SK-N-SH (cell line): Measurements from ENCODE around the gene MAPT. TPM values are rescaled to one million over a fixed set of nuclear protein-coding genes. Genes with fewer than 3 reads are reported as not detected.

Experiments
- CTCF ChIA-PET: fragments of 300-600, 350-600 bp; formaldehyde crosslinking; extraction: SDS; loops from one replicate; lab custom pipeline; 2021; lab: Yijun Ruan, JAX
- POLR2A ChIA-PET: fragments of 350-600 bp; sonication (Branson Sonifier 250); formaldehyde crosslinking; extraction: SDS; loops from one replicate; lab custom pipeline; 2020; ENCODE audit warnings: antibody characterized with exemption, inconsistent platforms; lab: Yijun Ruan, JAX
- DNase-seq: peaks from one replicate; pipeline ENCODE4 v3.0.0; 2012
- H2AFZ ChIP-seq: fragments of 200-600 bp; sonication (generic); 2 replicates; pipeline ENCODE4 v1.8.1; 2016; ENCODE audit warnings: antibody characterized with exemption, mild to moderate bottlenecking, low read depth
- H3F3A ChIP-seq: fragments of 200-600 bp; sonication (generic); replicated peaks from 2 replicates; pipeline ENCODE3; 2016; ENCODE audit warnings: antibody characterized with exemption, mild to moderate bottlenecking; ENCODE audit not compliant: insufficient read depth
- H3K27ac ChIP-seq, 2 experiments: fragments of 200-500 bp in 1 of 2; fragments of 200-600 bp in 1 of 2; sonication (Bioruptor generic) in 1 of 2; sonication (generic), shearing (Covaris generic) in 1 of 2; 2 replicates each; pipeline versions ENCODE4 v1.5.1 to v1.6.1; 2014 to 2016; ENCODE audit warnings: low read depth in 2 of 2, inconsistent platforms in 1 of 2, low read length in 1 of 2, mild to moderate bottlenecking in 1 of 2, mixed read lengths in 1 of 2
- H3K27me3 ChIP-seq: fragments of 200-600 bp; sonication (generic), shearing (Covaris generic); 2 replicates; pipeline ENCODE4 v1.6.1; 2016; ENCODE audit warnings: mixed run types; ENCODE audit not compliant: insufficient read depth
- H3K36me3 ChIP-seq, 2 experiments: fragments of 200-500 bp in 1 of 2; fragments of 200-600 bp in 1 of 2; sonication (Bioruptor generic) in 1 of 2; sonication (generic) in 1 of 2; replicated peaks in 1 of 2; 2 replicates each; pipeline versions ENCODE3 to v1.5.1; 2014 to 2016; ENCODE audit warnings: low read length in 1 of 2, mild to moderate bottlenecking in 1 of 2; ENCODE audit not compliant: insufficient read depth in 2 of 2, control insufficient read depth in 1 of 2
- H3K4me1 ChIP-seq, 2 experiments: fragments of 200-500 bp in 1 of 2; fragments of 200-600 bp in 1 of 2; sonication (Bioruptor generic) in 1 of 2; sonication (generic), shearing (Covaris generic) in 1 of 2; 2 replicates each; pipeline versions ENCODE4 v1.5.1 to v1.6.1; 2014 to 2016; ENCODE audit warnings: low read depth in 1 of 2, low read length in 1 of 2, mixed run types in 1 of 2; ENCODE audit not compliant: insufficient read depth in 2 of 2, control insufficient read depth in 1 of 2
- H3K4me2 ChIP-seq: fragments of 200-600 bp; sonication (generic), shearing (Covaris generic); 2 replicates; pipeline ENCODE4 v1.6.1; 2017; ENCODE audit warnings: mixed run types
- H3K4me3 ChIP-seq, 2 experiments: fragments of 200-500 bp in 1 of 2; fragments of 200-600 bp in 1 of 2; sonication (Bioruptor generic) in 1 of 2; sonication (generic), shearing (Covaris generic) in 1 of 2; 2 replicates each; pipeline versions ENCODE4 v1.5.1 to v1.8.1; 2014 to 2016; ENCODE audit warnings: low read depth in 2 of 2, inconsistent platforms in 1 of 2, low read length in 1 of 2, mild to moderate bottlenecking in 1 of 2, mixed read lengths in 1 of 2, moderate library complexity in 1 of 2
- H3K79me2 ChIP-seq: fragments of 200-600 bp; sonication (generic); 2 replicates; pipeline ENCODE4 v1.8.1; 2017; ENCODE audit warnings: mild to moderate bottlenecking; ENCODE audit not compliant: insufficient read depth
- H3K9ac ChIP-seq: fragments of 200-600 bp; sonication (generic); 2 replicates; pipeline ENCODE4 v1.6.1; 2017; ENCODE audit warnings: mixed run types
- H3K9me2 ChIP-seq: fragments of 200-600 bp; sonication (generic); 2 replicates; pipeline ENCODE4 v1.6.1; 2017; ENCODE audit warnings: mixed run types
- H3K9me3 ChIP-seq: fragments of 200-600 bp; sonication (generic); 2 replicates; pipeline ENCODE4 v1.6.1; 2017; ENCODE audit warnings: mixed run types, mild to moderate bottlenecking, moderate library complexity
- H4K20me1 ChIP-seq: fragments of 200-600 bp; sonication (generic); 2 replicates; pipeline ENCODE4 v1.6.1; 2017; ENCODE audit warnings: mild to moderate bottlenecking, mixed run types; ENCODE audit not compliant: insufficient read depth
- EP300 ChIP-seq, 2 experiments: IDR thresholded peaks; 2 replicates each; pipeline versions ENCODE4 v1.4.0 to v1.6.1; 2012; ENCODE audit warnings: borderline replicate concordance in 1 of 2, low read depth in 1 of 2, low read length in 1 of 2
- FOSL2 ChIP-seq: IDR thresholded peaks from 2 replicates; pipeline ENCODE4 v1.4.0; 2012; ENCODE audit warnings: low read depth, mild to moderate bottlenecking, moderate library complexity, borderline replicate concordance
- FOXM1 ChIP-seq: IDR thresholded peaks from 2 replicates; pipeline ENCODE4 v1.4.0; 2012; ENCODE audit warnings: low read depth, mild to moderate bottlenecking
- NFIC ChIP-seq: IDR thresholded peaks from 2 replicates; pipeline ENCODE4 v1.4.0; 2012; ENCODE audit warnings: borderline replicate concordance
- NRF1 ChIP-seq: IDR thresholded peaks from 2 replicates; pipeline ENCODE4 v1.6.1; 2012; ENCODE audit warnings: low read depth, mild to moderate bottlenecking, low read length
- POLR2AphosphoS5 ChIP-seq: IDR thresholded peaks from 2 replicates; pipeline ENCODE4 v1.6.1; 2012; ENCODE audit warnings: low read depth, low read length
- RAD21 ChIP-seq: IDR thresholded peaks from 2 replicates; pipeline ENCODE4 v1.6.1; 2012; ENCODE audit warnings: mild to moderate bottlenecking, low read length
- RXRA ChIP-seq: IDR thresholded peaks from 2 replicates; pipeline ENCODE4 v1.4.0; 2012; ENCODE audit warnings: low read depth, mild to moderate bottlenecking, borderline replicate concordance
- SIN3A ChIP-seq: IDR thresholded peaks from 2 replicates; pipeline ENCODE4 v1.6.1; 2012; ENCODE audit warnings: low read depth, mild to moderate bottlenecking, low read length, moderate library complexity, borderline replicate concordance
- SMC3 ChIP-seq: IDR thresholded peaks from 2 replicates; pipeline ENCODE4 v1.6.1; 2012; ENCODE audit warnings: low read depth, low read length, improper control_type of control experiment
- YY1 ChIP-seq: IDR thresholded peaks from 2 replicates; pipeline ENCODE4 v1.4.0; 2012; ENCODE audit warnings: low read depth, mild to moderate bottlenecking
- WGBS: methylation state at CpG from one replicate; pipeline ENCODE4 v1.1.6; 2017; ENCODE audit warnings: low lambda C conversion rate; 5-methylcytosine and 5-hydroxymethylcytosine counted together
- polyA plus RNA-seq, 3 experiments: library from polyadenylated mRNA; depleted of rRNA; stranded (reverse); fragments of >200 nt; gene quantifications; 2 replicates each; pipeline ENCODE4 v1.2.3, GENCODE V29; 2012
- TF ChIP-seq, protein P1 (sequence below): IDR thresholded peaks from 2 replicates; pipeline ENCODE4 v1.4.0; 2012; ENCODE audit warnings: low read depth
- TF ChIP-seq, protein P2 (sequence below): fragments of 150-350 bp; IDR thresholded peaks from 2 replicates; pipeline ENCODE4 v1.6.1; 2016; ENCODE audit warnings: mild to moderate bottlenecking, low read depth, low read length
- TF ChIP-seq, protein P3 (sequence below): IDR thresholded peaks from 2 replicates; pipeline ENCODE4; 2012
- TF ChIP-seq, protein P4 (sequence below): fragments of 150-350 bp; IDR thresholded peaks from 2 replicates; pipeline ENCODE4 v1.6.1; 2017; ENCODE audit warnings: antibody characterized with exemption, low read length, low read depth, borderline replicate concordance

The MAPT gene
- polyA plus RNA-seq, 1 of the 3 experiments (the other 2 are of a cell fraction): 0.74 TPM

DNA sequence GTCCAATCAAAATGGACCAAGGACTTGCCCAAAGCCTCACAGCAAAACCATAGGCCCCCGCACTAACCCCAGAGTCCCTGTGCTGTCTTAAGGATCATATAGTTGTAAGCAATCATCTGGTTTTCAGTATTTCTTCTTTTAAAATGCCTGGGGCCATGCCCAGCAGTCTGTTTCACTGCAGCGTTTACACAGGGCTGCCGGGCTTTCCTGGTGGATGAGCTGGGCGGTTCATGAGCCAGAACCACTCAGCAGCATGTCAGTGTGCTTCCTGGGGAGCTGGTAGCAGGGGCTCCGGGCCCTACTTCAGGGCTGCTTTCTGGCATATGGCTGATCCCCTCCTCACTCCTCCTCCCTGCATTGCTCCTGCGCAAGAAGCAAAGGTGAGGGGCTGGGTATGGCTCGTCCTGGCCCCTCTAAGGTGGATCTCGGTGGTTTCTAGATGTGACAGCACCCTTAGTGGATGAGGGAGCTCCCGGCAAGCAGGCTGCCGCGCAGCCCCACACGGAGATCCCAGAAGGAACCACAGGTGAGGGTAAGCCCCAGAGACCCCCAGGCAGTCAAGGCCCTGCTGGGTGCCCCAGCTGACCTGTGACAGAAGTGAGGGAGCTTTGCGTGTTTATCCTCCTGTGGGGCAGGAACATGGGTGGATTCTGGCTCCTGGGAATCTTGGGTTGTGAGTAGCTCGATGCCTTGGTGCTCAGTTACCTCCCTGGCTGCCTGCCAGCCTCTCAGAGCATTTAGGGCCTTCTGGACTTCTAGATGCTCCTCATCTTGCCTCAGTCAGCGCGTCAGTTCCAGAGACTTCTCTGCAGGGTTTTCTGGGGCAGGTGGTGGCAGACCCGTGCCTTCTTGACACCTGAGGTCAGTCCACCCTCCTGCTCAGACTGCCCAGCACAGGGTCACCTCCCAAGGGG, 79.8 kb downstream of the MAPT start:
- POLR2A ChIA-PET: no interaction called here
- no peaks in the 10 kb centered on the region for H3K79me2 ChIP-seq
- no peak overlapping the region for H3K4me3 ChIP-seq
- no peak overlapping the region for H3K9ac ChIP-seq
- H3K9me2 ChIP-seq: no peaks in the 10 kb centered on the region
- no peaks in the 10 kb centered on the region for H4K20me1 ChIP-seq
- TF ChIP-seq NRF1: no peak
- TF ChIP-seq, protein P1, sequence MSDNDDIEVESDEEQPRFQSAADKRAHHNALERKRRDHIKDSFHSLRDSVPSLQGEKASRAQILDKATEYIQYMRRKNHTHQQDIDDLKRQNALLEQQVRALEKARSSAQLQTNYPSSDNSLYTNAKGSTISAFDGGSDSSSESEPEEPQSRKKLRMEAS: no peak
- TF ChIP-seq SMC3: no peak
- TF ChIP-seq YY1: no peak
- TF ChIP-seq, protein P2, sequence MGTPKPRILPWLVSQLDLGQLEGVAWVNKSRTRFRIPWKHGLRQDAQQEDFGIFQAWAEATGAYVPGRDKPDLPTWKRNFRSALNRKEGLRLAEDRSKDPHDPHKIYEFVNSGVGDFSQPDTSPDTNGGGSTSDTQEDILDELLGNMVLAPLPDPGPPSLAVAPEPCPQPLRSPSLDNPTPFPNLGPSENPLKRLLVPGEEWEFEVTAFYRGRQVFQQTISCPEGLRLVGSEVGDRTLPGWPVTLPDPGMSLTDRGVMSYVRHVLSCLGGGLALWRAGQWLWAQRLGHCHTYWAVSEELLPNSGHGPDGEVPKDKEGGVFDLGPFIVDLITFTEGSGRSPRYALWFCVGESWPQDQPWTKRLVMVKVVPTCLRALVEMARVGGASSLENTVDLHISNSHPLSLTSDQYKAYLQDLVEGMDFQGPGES: no peak
- TF ChIP-seq FOXM1: no peak
- no peak for TF ChIP-seq SIN3A
- no peak for TF ChIP-seq FOSL2
- no peak for TF ChIP-seq RXRA
- no peak for TF ChIP-seq NFIC
- TF ChIP-seq, protein P3, sequence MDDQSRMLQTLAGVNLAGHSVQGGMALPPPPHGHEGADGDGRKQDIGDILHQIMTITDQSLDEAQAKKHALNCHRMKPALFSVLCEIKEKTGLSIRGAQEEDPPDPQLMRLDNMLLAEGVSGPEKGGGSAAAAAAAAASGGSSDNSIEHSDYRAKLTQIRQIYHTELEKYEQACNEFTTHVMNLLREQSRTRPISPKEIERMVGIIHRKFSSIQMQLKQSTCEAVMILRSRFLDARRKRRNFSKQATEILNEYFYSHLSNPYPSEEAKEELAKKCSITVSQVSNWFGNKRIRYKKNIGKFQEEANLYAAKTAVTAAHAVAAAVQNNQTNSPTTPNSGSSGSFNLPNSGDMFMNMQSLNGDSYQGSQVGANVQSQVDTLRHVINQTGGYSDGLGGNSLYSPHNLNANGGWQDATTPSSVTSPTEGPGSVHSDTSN: no peak
- TF ChIP-seq POLR2AphosphoS5: no peak
- TF ChIP-seq RAD21: no peak
- TF ChIP-seq, protein P4, sequence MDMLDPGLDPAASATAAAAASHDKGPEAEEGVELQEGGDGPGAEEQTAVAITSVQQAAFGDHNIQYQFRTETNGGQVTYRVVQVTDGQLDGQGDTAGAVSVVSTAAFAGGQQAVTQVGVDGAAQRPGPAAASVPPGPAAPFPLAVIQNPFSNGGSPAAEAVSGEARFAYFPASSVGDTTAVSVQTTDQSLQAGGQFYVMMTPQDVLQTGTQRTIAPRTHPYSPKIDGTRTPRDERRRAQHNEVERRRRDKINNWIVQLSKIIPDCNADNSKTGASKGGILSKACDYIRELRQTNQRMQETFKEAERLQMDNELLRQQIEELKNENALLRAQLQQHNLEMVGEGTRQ: no peak
- TF ChIP-seq EP300 (IDR thresholded peaks at IDR 0.05; ENCODE audit: borderline replicate concordance in 1 of 2, low read depth in 1 of 2, low read length in 1 of 2): no peak
- DNase-seq: no peak
- no peaks in the 10 kb centered on the region for H3K9me3 ChIP-seq
- no peak overlapping the region for H3K27ac ChIP-seq
- no peaks in the 10 kb centered on the region for H3K27me3 ChIP-seq
- H3K4me2 ChIP-seq: no peak overlapping the region
- CTCF ChIA-PET: interaction anchor here (2.3 kb wide), 1 partner anchor 28 kb away, joined by 13 read pairs; no protein-coding TSS in a partner anchor
- no peak overlapping the region for H2AFZ ChIP-seq
- no peaks in the 10 kb centered on the region for H3K36me3 ChIP-seq
- H3K4me1 ChIP-seq: no peaks in the 10 kb centered on the region; a peak in 1 of 4 replicates
- WGBS: 54% methylated on average over 13 of the region's 17 CpGs
- H3F3A ChIP-seq: no peaks in the 10 kb centered on the region
